Hindlimb muscle (tissue), 1 donor: Measurements from ENCODE around the gene GAPVD1. TPM values are rescaled to one million over a fixed set of nuclear protein-coding genes. Genes with fewer than 3 reads are reported as not detected.
"Not testable (repeated sequence)": the region's sequence is repeated elsewhere in the genome, so short reads cannot be mapped to it uniquely, and the experiment has no call there.

Experiments
- DNase-seq: peaks from one replicate; pipeline ENCODE4 v3.0.0-alpha.2; 2013
- polyA plus RNA-seq: library from polyadenylated mRNA; unstranded; fragments of 120-200 nt; gene quantifications from one replicate; pipeline ENCODE4 v1.2.1, GENCODE V29; 2013; ENCODE audit not compliant: insufficient read length

GAPVD1 gene, protein sequence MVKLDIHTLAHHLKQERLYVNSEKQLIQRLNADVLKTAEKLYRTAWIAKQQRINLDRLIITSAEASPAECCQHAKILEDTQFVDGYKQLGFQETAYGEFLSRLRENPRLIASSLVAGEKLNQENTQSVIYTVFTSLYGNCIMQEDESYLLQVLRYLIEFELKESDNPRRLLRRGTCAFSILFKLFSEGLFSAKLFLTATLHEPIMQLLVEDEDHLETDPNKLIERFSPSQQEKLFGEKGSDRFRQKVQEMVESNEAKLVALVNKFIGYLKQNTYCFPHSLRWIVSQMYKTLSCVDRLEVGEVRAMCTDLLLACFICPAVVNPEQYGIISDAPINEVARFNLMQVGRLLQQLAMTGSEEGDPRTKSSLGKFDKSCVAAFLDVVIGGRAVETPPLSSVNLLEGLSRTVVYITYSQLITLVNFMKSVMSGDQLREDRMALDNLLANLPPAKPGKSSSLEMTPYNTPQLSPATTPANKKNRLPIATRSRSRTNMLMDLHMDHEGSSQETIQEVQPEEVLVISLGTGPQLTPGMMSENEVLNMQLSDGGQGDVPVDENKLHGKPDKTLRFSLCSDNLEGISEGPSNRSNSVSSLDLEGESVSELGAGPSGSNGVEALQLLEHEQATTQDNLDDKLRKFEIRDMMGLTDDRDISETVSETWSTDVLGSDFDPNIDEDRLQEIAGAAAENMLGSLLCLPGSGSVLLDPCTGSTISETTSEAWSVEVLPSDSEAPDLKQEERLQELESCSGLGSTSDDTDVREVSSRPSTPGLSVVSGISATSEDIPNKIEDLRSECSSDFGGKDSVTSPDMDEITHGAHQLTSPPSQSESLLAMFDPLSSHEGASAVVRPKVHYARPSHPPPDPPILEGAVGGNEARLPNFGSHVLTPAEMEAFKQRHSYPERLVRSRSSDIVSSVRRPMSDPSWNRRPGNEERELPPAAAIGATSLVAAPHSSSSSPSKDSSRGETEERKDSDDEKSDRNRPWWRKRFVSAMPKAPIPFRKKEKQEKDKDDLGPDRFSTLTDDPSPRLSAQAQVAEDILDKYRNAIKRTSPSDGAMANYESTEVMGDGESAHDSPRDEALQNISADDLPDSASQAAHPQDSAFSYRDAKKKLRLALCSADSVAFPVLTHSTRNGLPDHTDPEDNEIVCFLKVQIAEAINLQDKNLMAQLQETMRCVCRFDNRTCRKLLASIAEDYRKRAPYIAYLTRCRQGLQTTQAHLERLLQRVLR (N-terminal part only)
- polyA plus RNA-seq: 21.2 TPM

DNA sequence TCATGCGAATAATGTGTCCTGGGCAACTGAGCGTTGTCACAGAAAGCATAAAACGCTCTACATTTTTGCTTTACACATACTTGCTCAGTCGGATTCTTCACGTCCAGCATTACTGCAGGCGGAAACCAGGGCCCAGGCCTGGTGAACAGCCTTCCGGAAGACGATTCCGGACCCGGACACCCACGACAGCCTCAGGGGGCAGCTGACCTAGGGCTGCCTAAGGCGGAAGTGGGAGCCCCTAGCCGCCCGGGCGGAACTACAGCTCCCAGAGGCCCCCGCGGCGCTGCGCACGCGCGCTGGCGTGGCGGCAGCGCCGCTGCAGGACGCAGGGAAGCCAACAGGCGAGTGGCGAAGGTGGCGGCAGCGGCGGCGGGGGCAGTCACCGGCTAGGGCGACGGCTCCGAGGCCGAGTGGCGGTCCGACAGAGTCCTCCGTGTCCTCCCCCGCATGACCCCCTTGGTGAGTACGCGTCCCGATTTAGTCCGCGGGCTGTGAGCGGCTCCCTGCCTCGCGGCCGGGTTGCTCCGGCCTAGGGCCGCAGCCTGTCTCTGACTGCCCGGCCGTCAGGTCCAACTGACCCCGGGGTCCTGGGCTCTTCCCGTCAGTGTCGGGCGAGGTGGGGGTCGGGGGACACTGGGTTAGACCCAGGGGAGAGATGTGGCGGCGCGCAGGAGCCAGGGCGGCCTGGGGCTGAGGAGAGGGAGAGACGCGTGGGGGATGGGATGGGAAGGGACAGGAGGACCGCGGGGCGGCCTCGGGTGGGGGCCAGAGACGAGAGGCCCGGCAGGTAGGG lies at the start of gene GAPVD1:
Gene GAPVD1 (plus strand): TSS at position 326 of the 793 bp plus-strand sequence. CDS start 37,096 bp downstream, outside the sequence.
- DNase-seq: peak; percentile 95

DNA sequence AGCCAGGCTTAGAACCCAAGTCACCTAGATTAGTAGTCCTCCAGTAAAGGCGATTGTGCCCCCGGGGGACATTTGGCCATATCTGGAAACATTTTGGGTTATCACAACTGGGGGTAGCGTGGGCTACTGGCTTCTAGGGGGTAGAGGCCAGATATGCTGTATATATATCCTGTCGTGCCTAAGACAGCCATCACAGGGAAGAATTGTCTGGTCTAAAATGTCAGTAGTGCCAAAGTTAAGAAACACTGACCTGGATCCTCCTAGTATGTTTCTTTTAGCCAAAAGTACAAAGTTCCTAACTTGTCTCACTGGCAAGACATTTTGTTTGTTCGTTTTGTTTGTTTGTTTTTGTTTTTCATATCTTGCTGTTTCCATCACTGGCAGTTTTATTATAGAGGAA lies 47.4 kb upstream of the GAPVD1 start:
- DNase-seq: no peak

DNA sequence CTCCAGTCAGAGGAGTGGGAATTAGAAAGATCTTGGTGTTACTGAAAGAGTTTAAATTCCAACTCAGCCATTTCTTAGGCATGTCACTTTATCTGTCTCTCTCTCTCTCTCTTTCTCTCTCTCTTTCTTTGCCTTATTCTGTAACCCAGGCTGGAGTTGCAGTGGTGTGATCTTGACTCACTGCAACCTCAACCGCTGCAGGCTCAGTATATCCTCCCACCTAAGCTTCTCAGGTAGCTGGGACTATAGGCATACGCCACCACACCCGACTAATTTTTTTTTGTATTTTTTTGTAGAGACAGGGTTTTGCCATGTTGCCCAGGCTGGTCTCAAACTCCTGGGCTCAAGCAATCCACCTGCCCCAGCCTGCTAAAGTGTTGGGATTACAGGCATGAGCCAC lies 43.0 kb upstream of the GAPVD1 start:
- DNase-seq: no peak

DNA sequence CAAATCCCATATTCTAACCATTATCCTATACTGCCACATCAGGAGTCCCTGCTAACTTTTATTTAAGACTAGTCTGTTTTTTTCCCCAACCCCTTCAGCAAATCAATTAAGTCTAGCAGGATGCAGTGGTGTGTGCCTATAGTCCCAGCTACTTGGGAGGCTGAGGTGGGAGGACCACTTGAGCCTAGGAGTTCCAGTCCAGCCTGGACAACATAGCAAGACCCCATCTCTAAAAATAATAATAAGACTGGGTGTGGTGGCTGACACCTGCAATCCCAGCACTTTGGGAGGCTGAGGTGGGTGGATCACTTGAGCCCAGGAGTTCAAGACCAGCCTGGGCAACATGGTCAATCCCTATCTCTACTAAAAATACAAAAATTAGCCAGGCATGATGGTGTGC lies 36.8 kb upstream of the GAPVD1 start:
- DNase-seq: not testable (repeated sequence)

DNA sequence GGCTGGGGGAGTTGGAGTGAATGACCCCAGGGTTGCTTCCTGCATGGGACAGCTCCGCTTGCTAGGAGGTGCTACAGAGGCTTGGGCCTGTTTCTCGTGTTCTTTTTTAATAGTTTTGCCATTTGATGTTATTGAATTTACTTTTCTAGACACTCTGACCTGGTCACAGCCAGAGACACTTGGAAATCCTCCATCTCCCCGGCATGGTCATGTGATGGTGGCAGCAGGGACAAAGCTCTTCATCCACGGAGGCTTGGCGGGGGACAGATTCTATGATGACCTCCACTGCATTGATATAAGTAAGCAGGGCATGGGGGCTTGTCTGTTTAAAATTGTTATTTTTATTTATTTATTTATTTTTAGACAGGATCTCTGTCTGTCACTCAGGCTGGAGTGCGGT lies 33.9 kb upstream of the GAPVD1 start:
- DNase-seq: no peak

DNA sequence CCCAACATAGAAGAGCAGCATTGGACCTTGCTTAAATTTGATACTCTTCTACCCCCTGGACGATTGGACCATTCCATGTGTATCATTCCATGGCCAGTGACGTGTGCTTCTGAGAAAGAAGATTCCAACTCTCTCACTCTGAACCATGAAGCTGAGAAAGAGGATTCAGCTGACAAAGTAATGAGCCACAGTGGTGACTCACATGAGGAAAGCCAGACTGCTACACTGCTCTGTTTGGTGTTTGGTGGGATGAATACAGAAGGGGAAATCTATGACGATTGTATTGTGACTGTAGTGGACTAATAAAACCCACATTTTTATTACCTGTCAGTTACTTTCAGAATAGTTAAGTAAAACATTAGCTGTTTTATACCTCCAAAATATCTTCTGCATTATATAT lies 27.9 kb upstream of the GAPVD1 start:
- DNase-seq: no peak

DNA sequence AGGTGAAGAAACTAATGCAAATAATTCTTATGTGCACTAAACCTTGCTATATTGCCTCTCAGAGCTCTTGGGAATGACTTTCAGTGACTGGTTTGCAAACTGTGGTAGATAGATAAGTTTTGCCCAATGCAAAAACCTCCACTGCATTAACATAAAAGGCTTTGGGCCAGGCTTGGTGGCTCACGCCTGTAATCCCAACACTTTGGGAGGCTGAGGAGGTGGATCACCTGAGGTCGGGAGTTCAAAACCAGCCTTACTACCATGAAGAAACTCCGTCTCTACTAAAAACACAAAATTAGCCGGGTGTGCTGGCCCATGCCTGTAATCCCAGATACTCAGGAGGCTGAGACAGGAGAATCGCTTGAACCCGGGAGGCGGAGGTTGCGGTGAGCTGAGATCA lies 27.5 kb upstream of the GAPVD1 start:
- not testable (repeated sequence) for DNase-seq

DNA sequence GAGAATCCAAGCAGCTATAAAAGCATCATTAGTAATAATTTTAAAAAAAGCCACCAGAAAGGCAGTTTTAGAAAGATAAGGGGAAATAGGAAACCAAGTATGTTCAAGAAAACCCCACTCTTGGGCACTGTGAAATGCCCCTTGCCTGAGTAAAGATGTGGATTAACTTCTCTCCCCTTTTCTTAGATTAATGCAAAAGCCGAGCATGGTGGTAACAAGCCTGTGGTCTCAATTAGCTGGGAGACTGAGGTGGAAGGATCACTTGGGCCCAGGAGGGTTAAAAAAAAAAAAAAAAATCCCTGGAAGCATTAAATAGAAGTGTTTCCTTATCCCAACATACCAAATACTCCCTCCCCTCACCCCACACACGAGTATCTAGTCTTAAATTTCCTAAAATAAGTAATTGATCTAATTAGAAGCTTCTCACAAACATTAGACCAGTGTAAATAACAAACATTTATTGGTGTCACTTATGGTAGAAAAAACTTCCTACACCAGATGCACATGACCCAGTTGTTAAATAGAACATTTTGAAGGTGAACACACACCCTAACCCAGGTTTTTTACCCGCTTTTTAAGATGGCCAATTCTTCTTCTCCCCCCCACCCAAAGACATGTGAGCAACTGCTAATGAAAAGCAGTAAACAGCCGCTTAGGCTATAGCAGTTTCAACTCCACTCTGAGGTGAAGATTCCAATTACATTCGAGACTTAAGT lies 25.7 kb upstream of the GAPVD1 start:
- DNase-seq: no peak

DNA sequence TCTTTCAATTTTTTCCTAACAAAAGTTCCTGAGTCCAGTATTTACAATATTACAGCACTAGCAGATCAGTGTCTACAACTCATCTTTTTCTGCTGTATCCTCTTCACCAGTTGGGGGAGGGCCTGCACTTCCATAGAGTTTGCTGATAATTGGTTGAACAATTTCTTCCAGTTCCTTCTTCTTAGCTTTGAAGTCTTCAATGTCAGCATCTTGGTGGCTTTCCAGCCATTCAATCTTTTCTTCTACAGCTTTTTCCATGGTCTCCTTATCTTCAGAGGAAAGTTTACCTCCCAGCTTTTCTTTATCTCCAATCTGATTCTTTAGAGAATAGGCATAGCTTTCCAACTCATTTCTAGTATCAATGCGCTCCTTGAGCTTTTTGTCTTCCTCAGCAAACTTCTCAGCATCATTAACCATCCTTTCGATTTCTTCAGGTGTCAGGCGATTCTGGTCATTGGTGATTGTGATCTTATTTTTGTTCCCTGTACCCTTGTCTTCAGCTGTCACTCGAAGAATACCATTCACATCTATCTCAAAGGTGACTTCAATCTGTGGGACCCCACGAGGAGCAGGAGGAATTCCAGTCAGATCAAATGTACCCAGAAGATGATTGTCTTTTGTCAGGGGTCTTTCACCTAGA lies 25.0 kb upstream of the GAPVD1 start:
- not testable (repeated sequence) for DNase-seq

DNA sequence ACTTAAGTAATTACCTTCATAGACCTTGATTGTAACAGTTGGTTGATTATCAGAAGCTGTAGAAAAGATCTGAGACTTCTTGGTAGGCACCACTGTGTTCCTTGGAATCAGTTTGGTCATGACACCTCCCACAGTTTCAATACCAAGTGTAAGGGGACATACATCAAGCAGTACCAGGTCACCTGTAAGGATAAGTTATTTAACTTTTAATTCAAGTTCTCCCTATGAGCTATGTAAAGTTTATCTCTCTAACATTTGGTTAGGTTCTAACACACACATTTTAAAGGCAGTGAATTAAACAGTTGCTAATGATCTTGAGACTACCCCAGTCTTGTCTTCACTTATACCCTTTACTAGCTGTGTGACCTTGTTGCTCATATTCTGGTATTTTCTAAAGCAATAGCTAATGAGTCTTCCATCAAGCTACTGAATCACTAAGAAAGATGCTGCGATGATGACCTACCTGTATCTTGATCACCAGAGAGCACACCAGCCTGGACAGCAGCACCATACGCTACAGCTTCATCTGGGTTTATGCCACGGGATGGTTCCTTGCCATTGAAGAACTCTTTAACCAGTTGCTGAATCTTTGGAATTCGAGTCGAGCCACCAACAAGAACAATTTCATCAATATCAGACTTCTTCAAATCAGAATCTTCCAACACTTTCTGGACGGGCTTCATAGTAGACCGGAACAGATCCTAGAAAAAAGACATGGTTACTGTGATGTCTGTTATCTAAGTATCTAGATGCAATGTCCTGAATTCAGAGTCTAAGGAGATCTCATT lies 23.3 kb upstream of the GAPVD1 start:
- no peak for DNase-seq

DNA sequence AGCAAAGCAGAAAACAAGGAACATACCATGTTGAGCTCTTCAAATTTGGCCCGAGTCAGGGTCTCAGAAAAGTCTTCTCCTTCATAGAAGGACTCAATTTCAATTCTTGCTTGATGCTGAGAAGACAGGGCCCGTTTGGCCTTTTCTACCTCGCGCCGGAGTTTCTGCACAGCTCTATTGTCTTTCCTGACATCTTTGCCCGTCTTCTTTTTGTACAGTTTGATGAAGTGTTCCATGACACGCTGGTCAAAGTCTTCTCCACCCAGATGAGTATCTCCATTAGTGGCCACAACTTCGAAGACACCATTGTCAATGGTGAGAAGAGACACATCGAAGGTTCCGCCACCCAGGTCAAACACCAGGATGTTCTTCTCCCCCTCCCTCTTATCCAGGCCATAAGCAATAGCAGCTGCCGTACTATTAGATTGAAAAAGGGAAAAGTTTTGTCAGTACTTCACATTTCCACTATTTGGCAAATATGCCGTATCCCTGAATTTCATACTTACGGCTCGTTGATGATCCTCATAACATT lies 22.6 kb upstream of the GAPVD1 start:
- DNase-seq: no peak

DNA sequence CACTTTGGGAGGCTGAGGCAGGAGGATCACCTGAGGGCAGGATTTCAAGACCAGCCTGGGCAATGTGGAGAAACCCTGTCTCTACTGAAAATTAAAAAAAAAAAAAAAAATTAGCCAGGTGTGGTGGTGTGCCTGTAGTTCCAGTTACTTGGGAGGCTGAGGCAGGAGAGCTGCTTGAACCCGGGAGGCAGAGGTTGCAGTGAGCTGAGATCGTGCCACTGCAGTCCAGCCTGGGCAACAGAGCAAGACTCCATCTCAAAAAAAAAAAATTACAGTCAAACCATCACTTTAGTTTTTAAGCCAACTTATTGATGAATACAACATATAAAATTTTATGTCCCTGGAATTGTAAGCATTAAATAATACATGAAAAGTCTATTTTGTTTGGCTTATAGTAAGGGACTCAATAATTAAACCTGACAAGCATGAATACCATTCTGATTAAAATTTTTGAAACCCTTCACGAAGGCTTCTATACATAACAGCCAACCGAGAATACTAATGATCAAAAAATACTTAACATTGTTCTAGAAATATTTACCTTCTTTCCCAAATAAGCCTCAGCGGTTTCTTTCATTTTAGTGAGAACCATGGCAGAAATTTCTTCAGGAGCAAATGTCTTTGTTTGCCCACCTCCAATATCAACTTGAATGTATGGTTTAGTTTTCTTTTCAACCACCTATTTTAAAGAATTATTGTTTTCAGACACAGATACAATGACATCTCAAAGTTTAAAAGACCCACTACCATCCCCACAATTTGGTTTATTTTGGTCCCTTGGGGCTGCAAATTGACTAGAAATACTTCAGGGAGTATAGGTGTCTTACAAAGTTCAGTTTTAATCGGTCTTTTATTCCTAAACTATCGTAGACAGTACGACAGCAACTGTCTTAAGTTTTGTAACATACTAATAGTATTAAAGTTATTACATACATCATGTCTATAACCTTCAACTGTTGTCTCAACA lies 21.7 kb upstream of the GAPVD1 start:
- DNase-seq: no peak

DNA sequence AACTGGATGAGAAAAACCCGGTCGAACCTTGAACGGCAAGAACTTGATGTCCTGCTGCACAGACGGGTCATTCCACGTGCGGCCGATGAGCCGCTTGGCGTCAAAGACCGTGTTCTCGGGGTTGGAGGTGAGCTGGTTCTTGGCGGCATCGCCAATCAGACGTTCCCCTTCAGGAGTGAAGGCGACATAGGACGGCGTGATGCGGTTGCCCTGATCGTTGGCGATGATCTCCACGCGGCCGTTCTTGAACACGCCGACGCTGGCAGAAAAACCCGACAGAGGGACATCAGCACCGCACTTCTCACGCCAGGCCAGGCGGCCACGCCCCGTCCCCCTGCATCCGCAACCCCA lies 21.0 kb upstream of the GAPVD1 start:
- DNase-seq: peak; percentile 54

DNA sequence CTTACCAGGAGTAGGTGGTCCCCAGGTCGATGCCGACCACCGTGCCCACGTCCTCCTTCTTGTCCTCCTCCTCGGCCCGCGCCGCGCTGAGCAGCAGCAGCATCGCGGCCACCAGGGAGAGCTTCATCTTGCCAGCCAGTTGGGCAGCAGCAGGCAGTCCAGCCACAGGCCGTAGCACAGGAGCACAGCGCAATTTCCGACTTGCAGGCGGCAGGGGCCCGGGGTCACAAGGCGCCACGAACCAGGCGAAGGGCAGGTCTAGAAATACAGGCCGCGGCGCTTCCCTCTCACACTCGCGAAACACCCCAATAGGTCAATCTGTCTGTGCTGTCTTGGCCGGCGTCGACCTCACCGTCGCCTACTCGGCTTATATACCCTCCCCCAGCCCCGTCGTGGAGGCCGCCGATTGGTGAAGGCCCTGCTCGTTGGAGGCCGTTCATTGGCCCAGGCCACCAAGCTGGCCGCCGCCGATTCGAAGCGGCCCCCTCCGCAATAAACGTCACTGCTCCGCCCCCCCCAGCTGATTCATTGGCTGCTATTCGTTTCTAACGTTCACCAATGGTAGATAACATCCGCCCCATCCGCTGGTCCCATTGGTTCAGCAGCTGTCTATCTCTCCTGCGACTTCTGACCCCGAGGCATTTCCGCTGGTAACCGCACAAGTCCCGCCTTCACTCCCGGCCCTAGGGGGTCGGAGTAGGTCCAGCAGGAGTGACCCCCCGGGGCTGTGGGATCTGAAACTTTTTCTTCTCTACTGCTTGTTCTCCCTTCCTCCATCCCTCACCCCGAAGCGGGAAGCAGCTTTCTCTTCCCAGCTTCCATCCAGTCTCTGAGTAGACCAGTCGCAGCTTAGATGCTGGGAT lies 20.4 kb upstream of the GAPVD1 start, which contains the start of gene HSPA5:
Gene HSPA5 (minus strand): TSS at position 344 of the 863 bp plus-strand sequence. CDS start 217 bp downstream, at position 127.
- DNase-seq: peak; percentile 99

DNA sequence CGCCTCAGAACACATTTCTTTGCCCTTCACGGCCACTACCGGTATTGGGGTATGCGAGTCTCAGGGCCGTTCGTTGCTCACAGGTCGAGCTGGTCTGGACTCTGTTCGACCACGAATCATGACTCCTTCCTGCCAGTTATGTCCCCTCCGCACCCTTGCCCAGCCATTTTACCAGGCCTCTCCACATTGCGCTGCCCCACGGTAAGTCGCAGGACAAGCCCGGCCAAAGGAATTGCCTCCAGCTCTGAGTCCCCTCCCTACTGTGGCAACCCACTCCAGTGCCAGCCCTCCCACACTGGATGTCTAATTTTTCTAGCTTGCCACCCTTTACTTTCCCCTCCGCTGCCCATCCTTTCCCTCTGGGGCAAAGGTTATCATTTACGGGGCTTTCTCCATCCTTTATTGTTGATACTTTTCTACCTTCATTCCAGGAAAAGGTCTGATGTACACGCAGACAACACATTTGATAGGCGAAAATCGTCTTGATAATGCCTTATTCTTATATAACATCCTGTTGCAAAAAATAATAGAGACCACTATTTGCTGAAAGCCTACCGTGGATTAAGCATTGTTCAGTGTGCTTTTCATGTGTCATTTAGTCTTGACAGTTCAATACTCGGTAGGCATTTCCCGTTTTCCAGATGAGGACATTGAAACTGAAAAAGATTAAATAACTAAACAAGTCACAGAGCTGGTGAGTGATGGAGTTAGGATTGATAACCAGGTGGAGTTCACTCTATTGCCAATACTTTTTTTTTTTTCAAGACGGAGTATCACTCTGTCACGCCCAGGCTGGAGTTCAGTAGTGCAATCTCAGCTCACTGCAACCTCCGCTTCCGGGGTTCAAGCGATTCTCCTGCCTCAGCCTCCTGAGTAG lies 19.5 kb upstream of the GAPVD1 start:
- DNase-seq: no peak

DNA sequence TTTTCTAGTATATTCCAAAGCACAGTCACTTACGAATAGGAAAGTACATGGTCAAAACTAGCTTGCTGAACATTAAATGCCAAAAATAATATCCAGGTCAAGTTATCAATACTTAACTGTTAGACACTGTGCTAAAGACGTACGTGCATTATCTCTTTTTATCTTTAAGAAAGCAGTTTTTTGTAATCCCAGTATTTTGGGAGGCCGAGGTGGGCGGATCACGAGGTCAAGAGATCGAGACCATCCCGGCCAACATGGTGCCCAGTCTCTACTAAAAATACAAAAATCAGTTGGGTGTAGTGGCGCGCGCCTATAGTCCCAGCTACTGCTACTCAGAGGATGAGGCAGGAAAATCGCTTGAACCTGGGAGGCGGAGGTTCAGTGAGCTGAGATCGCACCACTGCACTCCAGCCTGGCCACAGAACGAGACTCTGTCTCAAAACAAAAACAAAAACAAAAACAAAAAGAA lies 17.8 kb upstream of the GAPVD1 start:
- no peak for DNase-seq
